Esophagus squamous epithelium (tissue), 5 donors: ENCODE data around the gene ATP5PD. TPM values are rescaled to one million over a fixed set of nuclear protein-coding genes. Genes with fewer than 3 reads are reported as not detected.
"Not testable (repeated sequence)": the region's sequence is repeated elsewhere in the genome, so short reads cannot be mapped to it uniquely, and the experiment has no call there.

Experiments
- DNase-seq: peaks from one replicate; lab custom pipeline; 2025; lab: John Stamatoyannopoulos, UW
- H3K27ac ChIP-seq, 4 donors: fragments of 200-600 bp; sonication (generic); one replicate each; pipeline ENCODE4 v1.5.1; 2016 to 2019; ENCODE audit warnings: mild to moderate bottlenecking in 1 of 4
- H3K27me3 ChIP-seq, 4 donors: fragments of 200-600 bp; sonication (generic); 1 replicate in 3 of 4; 2 replicates in 1 of 4; pipeline versions ENCODE4 v1.5.1 to v1.6.0; 2017 to 2021; ENCODE audit warnings: antibody characterized with exemption in 1 of 4
- H3K36me3 ChIP-seq, 3 donors: fragments of 200-600 bp; sonication (generic); one replicate each; pipeline ENCODE4 v1.5.1; 2016 to 2019
- H3K4me1 ChIP-seq, 3 donors: fragments of 200-600 bp; sonication (generic); one replicate each; pipeline ENCODE4 v1.5.1; 2017 to 2019
- H3K4me3 ChIP-seq, 4 donors: fragments of 200-600 bp; sonication (generic); 1 replicate in 3 of 4; 2 replicates in 1 of 4; pipeline ENCODE4 v1.5.1; 2016 to 2019; ENCODE audit warnings: mild to moderate bottlenecking in 2 of 4, moderate library complexity in 1 of 4
- H3K9me3 ChIP-seq, 3 donors: fragments of 200-600 bp; sonication (generic); one replicate each; pipeline ENCODE4 v1.5.1; 2016 to 2019
- CTCF ChIP-seq, 6 experiments: fragments of 450-650 bp in 4 of 6; fragments of 200-600 bp in 2 of 6; sonication (generic) in 2 of 6; IDR thresholded peaks; one replicate each; pipeline ENCODE4 v1.5.1; 2016 to 2019; ENCODE audit warnings: antibody characterized with exemption in 6 of 6, mild to moderate bottlenecking in 4 of 6, moderate library complexity in 4 of 6
- POLR2A ChIP-seq, 4 donors: fragments of 450-650 bp; IDR thresholded peaks; one replicate each; pipeline ENCODE4 v1.6.1; 2017; ENCODE audit warnings: antibody characterized with exemption in 4 of 4, mild to moderate bottlenecking in 4 of 4, moderate library complexity in 3 of 4
- WGBS, 2 donors: methylation state at CpG; one replicate each; pipeline ENCODE4 v1.1.5; 2018; 5-methylcytosine and 5-hydroxymethylcytosine counted together
- intact Hi-C: fragments of 100-400 bp; cut with DNase I; formaldehyde crosslinking; loops from one replicate; pipeline ENCODE4 v1.15.0; 2022
- total RNA-seq, 4 donors: library from RNA; depleted of rRNA; stranded (reverse); fragments of >200 nt; gene quantifications; one replicate each; pipeline ENCODE4 v1.1.0, GENCODE V29; 2016
- donor health status: DM: yes; HTN: yes; CAD: no.

The ATP5PD gene
- total RNA-seq, 4 donors from 2014 or later = 252 to 300 (median 277) TPM

- intact Hi-C loops = no loop called here
- Histone ChIP-seq H3K27me3 (no peaks in the 10 kb centered on the region), H3K4me1 (peaks cover 6 to 41% (median 23%) of the 10 kb centered on the region in 3 donors), H3K9me3 (no peaks in the 10 kb centered on the region), H3K36me3 (peaks cover 6 to 40% (median 24%) of the 10 kb centered on the region in 3 donors), H3K27ac (no peak overlapping the region), H3K4me3 (no peak overlapping the region)
- no peak for DNase-seq
- WGBS, 2 donors = 80 to 87% methylated on average over 7 of the region's 7 CpGs
- TF ChIP-seq POLR2A (IDR thresholded peaks at IDR 0.05) = no peak
- TF ChIP-seq CTCF (IDR thresholded peaks at IDR 0.05) = no peak
These were observed 2.1 kb downstream of the ATP5PD start for GRCh38 chr17:75044716-75045115.

GRCh38 chr17:75043789-75044188 is 3.0 kb downstream of the ATP5PD start:
- DNase-seq, H3K27ac ChIP-seq, H3K27me3 ChIP-seq, H3K4me3 ChIP-seq, H3K9me3 ChIP-seq, intact Hi-C loops: not testable (repeated sequence)
- H3K4me1 ChIP-seq = peaks cover 6 to 32% (median 18%) of the 10 kb centered on the region in 3 donors
- WGBS, 2 donors = 56 to 76% methylated on average over 3 to 5 of the region's 5 CpGs
- H3K36me3 ChIP-seq = peaks cover 13 to 42% (median 32%) of the 10 kb centered on the region in 3 donors

- H3K27ac ChIP-seq = no peak overlapping the region
- H3K9me3 ChIP-seq = no peaks in the 10 kb centered on the region
- H3K36me3 ChIP-seq = peaks cover 18 to 53% (median 35%) of the 10 kb centered on the region in 3 donors
- H3K4me1 ChIP-seq = peaks cover 2 to 25% (median 8%) of the 10 kb centered on the region in 3 donors
- no peak overlapping the region for H3K4me3 ChIP-seq
- H3K27me3 ChIP-seq = no peaks in the 10 kb centered on the region
- no peak for DNase-seq
- TF ChIP-seq CTCF (IDR thresholded peaks at IDR 0.05) (no peak), POLR2A (IDR thresholded peaks at IDR 0.05) (no peak)
- 82 to 84% methylated on average over 10 to 11 of the region's 12 CpGs for WGBS, 2 donors
- intact Hi-C loops = no loop called here
These were observed 5.0 kb downstream of the ATP5PD start for GRCh38 chr17:75041656-75042280.

GRCh38 chr17:75039238-75039637 is 7.5 kb downstream of the ATP5PD start:
- Histone ChIP-seq H3K27ac (no peak overlapping the region), H3K4me3 (no peak overlapping the region), H3K9me3 (no peaks in the 10 kb centered on the region), H3K4me1 (peaks cover 17 to 32% (median 19%) of the 10 kb centered on the region in 3 donors), H3K36me3 (peaks cover 18 to 53% (median 35%) of the 10 kb centered on the region in 3 donors), H3K27me3 (no peaks in the 10 kb centered on the region)
- DNase-seq = no peak
- intact Hi-C loops = no loop called here
- WGBS, 2 donors = 78 to 83% methylated on average over 5 of the region's 5 CpGs
- TF ChIP-seq POLR2A (IDR thresholded peaks at IDR 0.05) = no peak

GRCh38 chr17:75036643-75037268 is 10.0 kb downstream of the ATP5PD start:
- H3K9me3 ChIP-seq = no peaks in the 10 kb centered on the region
- peaks cover 18 to 41% (median 33%) of the 10 kb centered on the region in 3 donors for H3K36me3 ChIP-seq
- peak; percentile 18 for DNase-seq
- H3K27ac ChIP-seq = peak overlapping the region; percentile 84 to 96 (median 94)
- peak overlapping the region in 3 of 4 donors; percentile 5 to 39 (median 16) for H3K4me3 ChIP-seq
- WGBS, 2 donors = 14 to 50% methylated on average over 16 to 19 of the region's 27 CpGs
- intact Hi-C loops = no loop called here
- H3K27me3 ChIP-seq = no peaks in the 10 kb centered on the region
- TF ChIP-seq CTCF (IDR thresholded peaks at IDR 0.05) (no peak), POLR2A (IDR thresholded peaks at IDR 0.05) (no peak)
- H3K4me1 ChIP-seq = peaks cover 39 to 57% (median 40%) of the 10 kb centered on the region in 3 donors
